ENCODE data around the gene BICC1.

DNA sequence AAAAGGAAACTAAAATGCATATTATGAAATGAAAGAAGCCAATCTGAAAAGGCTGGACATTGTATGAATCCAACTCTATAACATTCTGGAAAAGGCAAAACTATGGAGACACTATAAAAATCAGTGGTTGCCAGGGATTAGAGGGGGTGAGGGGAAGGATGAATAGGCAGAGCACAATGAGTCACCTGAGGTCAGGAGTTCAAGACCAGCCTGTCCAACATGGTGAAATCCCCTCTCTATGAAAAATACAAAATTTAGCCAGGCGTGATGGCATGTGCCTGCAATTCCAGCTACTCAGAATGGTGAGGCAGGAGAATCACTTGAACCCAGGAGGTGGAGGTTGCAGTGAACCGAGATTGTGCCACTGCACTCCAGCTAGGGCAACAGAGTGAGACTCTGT lies 338.9 kb downstream of the BICC1 start:
- TF ChIP-seq CTCF (conservative IDR thresholded peaks at IDR 0.05) (no peak), ZFX (IDR thresholded peaks at IDR 0.05) (no peak)
